ENCODE data around the gene DDX18. TPM values are rescaled to one million over a fixed set of nuclear protein-coding genes. Genes with fewer than 3 reads are reported as not detected.
"Not testable (repeated sequence)": the region's sequence is repeated elsewhere in the genome, so short reads cannot be mapped to it uniquely, and the experiment has no call there.

The DDX18 gene
- 10 to 100 TPM; 80.7 to 93.9 TPM for total RNA-seq

DNA sequence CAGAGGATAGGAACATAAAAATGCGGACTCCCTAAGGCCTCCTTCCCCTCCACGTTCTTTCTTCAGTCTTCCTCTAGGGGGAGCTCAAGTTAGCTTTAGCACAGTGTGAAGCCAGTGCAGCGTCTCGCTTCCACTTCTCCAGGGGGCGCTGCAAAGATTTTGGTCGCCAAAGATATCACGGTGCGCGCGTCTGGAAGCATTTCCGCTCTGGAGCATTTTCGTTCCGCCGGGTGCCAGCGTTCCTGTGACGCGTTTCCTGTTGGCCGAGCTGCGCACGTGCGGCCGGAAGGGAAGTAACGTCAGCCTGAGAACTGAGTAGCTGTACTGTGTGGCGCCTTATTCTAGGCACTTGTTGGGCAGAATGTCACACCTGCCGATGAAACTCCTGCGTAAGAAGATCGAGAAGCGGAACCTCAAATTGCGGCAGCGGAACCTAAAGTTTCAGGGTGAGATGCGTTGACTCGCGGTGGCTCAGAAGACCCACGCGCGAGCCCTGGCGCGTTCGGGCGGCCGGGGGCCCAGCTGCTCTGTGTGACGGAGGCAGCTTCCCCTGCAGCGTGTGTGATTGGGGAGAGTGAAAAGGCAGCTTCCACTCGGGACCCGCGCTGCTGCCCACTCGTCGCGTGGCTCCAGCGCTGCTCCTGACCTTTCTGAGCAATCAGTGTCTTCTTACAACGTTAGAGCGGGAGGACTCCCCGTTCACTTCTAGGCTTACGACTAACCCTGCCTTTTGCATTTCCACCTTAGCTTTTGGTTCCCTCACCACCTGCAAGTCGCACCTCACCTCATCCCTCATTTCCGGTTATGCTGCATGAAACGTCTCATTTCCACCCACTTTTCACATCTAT, at the start of gene DDX18:
DDX18 (plus strand) TSS at position 275 of the 848 bp plus-strand sequence; CDS start at position 362, 87 bp downstream.
- Mint-ChIP-seq H3K27me3 (no peaks in the 10 kb centered on the region), H3K9me3 (no peaks in the 10 kb centered on the region), H3K27ac (peak within 1 kb of the TSS; percentile 94), H3K36me3 (ENCODE audit: low read depth) (peaks cover 23% of the 10 kb centered on the region), H3K4me1 (peaks cover 41% of the 10 kb centered on the region), H3K4me3 (peak within 1 kb of the TSS; percentile 84)
- POLR2A ChIA-PET: interaction anchor here (0.7 to 1.2 kb wide), 3 partner anchors 20 to 202 kb away, joined by 3 to 5 read pairs (median 3); partner anchors contain the start of gene CCDC93
- peak; percentile 98 for DNase-seq
- CTCF ChIA-PET: interaction anchor here (0.7 to 3.1 kb wide), 32 partner anchors 10 to 369 kb away, joined by 3 to 62 read pairs (median 4); partner anchors contain the start of genes CCDC93 and INSIG2

DNA sequence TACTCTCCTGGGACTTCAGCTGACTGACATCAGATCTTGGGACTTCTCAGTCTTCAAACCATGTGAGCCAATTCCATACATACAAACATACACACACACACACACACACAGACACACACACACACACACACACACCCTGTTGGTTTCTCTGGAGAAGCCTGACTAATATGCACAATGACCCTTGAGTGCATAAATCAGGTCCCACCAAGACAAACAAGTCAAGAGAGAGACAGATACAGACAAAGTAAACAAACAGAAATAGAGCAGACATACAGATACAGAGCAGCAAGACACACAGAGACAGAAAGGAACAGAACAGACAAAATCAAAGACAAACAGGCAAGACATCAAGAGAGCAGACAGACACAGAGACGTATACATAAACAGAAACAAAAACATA, 43.8 kb upstream of the DDX18 start:
- no peaks in the 10 kb centered on the region for H3K4me1 Mint-ChIP-seq
- ChIA-PET CTCF (no interaction called here), POLR2A (no interaction called here)
- no peaks in the 10 kb centered on the region for H3K9me3 Mint-ChIP-seq
- no peaks in the 10 kb centered on the region for H3K36me3 Mint-ChIP-seq (ENCODE audit: low read depth)
- DNase-seq: no peak
- no peak overlapping the region for H3K4me3 Mint-ChIP-seq
- no peak overlapping the region for H3K27ac Mint-ChIP-seq
- peaks cover 2% of the 10 kb centered on the region for H3K27me3 Mint-ChIP-seq

DNA sequence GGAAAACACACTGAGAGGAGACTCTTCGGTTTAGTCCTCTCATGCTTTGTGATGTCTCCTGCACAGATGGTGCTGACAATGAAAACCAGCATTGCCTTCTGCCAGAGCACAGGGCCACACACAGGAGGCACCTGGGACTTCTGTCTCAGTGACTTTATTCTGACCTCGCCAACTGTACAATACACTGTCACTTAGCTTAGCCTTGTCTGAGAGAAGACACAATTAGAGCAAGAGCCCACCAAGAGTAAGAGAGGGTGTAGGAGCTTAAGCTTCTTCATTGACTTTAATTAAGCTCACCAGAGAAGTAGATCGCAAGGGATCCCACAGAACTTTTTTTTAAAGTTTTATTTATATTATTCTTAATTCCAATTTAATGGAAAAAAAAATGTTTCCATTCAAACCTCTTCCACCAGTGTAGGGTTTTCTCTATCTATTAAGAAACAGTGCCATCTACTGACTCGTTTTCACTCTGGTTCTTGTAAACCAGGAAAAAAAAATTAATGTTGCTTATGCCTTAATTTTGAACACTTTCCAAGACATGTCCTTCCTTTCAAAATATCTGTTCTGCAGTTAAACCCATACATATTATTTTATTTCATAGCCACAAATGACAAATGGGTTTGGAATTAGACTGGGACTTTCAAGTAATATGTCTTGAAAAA, 42.4 kb upstream of the DDX18 start:
- Mint-ChIP-seq H3K27ac (no peak overlapping the region), H3K9me3 (no peaks in the 10 kb centered on the region), H3K4me1 (no peaks in the 10 kb centered on the region), H3K27me3 (peaks cover 4% of the 10 kb centered on the region), H3K36me3 (ENCODE audit: low read depth) (no peaks in the 10 kb centered on the region), H3K4me3 (no peak overlapping the region)
- DNase-seq: no peak
- ChIA-PET POLR2A (no interaction called here), CTCF (no interaction called here)

GRCh38 chr2:117774716-117775115, 39.8 kb upstream of the DDX18 start:
- CTCF ChIA-PET: no interaction called here
- Mint-ChIP-seq H3K27me3 (peaks cover 4% of the 10 kb centered on the region), H3K4me3 (no peak overlapping the region), H3K9me3 (no peaks in the 10 kb centered on the region), H3K27ac (no peak overlapping the region), H3K4me1 (no peaks in the 10 kb centered on the region), H3K36me3 (ENCODE audit: low read depth) (no peaks in the 10 kb centered on the region)
- DNase-seq: no peak
- POLR2A ChIA-PET: no interaction called here

- no peak overlapping the region for H3K4me3 Mint-ChIP-seq
- H3K9me3 Mint-ChIP-seq: no peaks in the 10 kb centered on the region
- no peaks in the 10 kb centered on the region for H3K36me3 Mint-ChIP-seq (ENCODE audit: low read depth)
- H3K27ac Mint-ChIP-seq: no peak overlapping the region
- ChIA-PET CTCF (no interaction called here), POLR2A (no interaction called here)
- H3K27me3 Mint-ChIP-seq: peaks cover 4% of the 10 kb centered on the region
- no peaks in the 10 kb centered on the region for H3K4me1 Mint-ChIP-seq
- no peak for DNase-seq
Measured at GRCh38 chr2:117775703-117776219, 38.7 kb upstream of the DDX18 start.

DNA sequence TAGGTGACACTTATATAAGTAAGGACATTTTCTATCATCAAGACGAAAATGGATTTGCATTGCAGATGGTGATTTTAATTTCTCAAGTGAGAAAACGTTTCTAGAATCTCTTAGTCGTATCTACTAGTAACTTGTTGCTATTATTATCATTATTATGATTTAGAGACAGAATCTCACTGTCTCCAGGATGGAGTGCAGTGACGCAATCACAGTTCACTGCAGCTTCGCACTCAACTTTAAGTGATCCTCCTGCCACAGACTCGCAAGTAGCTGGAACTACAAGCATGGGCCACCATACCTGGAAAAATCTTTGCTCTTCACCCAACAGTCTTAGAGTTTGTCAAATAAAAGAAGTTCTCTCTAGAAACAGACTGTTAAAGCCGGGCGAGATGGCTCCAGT, 37.6 kb upstream of the DDX18 start:
- no peak overlapping the region for H3K4me3 Mint-ChIP-seq
- CTCF ChIA-PET: no interaction called here

DNA sequence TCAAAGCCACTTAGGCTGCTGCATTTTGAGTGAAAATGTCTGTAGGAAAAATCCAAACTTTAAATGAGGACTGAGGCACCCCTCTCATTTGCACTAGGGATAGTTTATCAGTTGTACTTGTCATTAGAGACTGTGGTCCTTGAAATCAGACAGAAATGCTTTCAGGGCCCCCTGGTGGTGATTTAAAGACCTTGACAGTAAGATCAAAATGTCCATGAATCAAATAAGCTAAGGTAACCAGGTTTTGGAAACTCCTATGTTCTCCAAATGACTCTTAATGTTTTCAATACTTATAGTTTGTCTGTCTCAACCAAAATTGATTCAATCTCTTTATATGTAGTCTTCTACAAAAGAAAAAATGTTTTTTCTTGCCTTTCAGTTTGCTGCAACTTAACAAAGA, 28.8 kb upstream of the DDX18 start:
- peaks cover 5% of the 10 kb centered on the region for H3K9me3 Mint-ChIP-seq
- H3K4me1 Mint-ChIP-seq: no peaks in the 10 kb centered on the region
- no peak overlapping the region for H3K27ac Mint-ChIP-seq
- H3K4me3 Mint-ChIP-seq: no peak overlapping the region
- peak; percentile 52 for DNase-seq
- ChIA-PET CTCF (interaction anchor here (0.6 kb wide), 1 partner anchor 147 kb away, joined by 3 read pairs; no protein-coding TSS in a partner anchor), POLR2A (no interaction called here)
- no peaks in the 10 kb centered on the region for H3K27me3 Mint-ChIP-seq
- no peaks in the 10 kb centered on the region for H3K36me3 Mint-ChIP-seq (ENCODE audit: low read depth)

More for the DNA sequence above, 37.6 kb upstream of the DDX18 start:
- DNase-seq: no peak
- POLR2A ChIA-PET: no interaction called here
- Mint-ChIP-seq H3K27ac (no peak overlapping the region), H3K27me3 (peaks cover 2% of the 10 kb centered on the region), H3K9me3 (no peaks in the 10 kb centered on the region), H3K4me1 (no peaks in the 10 kb centered on the region), H3K36me3 (ENCODE audit: low read depth) (no peaks in the 10 kb centered on the region)

- CTCF ChIA-PET: no interaction called here
- no peaks in the 10 kb centered on the region for H3K36me3 Mint-ChIP-seq (ENCODE audit: low read depth)
- POLR2A ChIA-PET: no interaction called here
Measured at GRCh38 chr2:117786520-117786919, 28.0 kb upstream of the DDX18 start.

DNA sequence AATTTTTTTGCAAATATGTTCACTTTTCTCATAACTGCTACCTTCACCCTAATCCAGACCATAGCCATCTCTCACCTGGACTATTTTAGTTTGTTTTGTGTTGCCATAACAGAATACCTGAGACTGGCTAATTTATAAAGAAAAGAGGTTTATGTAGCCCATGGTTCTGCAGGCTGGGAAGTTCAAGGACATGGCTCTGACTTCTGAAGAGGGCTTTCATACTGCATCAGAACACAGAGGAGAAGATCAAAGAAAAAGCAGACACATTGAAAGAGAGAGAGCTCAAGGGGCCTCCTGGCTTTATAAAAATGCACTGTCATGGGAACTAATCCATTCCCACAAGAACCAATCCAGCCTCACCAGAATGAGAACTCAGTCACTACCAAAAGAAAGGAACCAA, 25.0 kb upstream of the DDX18 start:
- ChIA-PET CTCF (interaction anchor here (0.7 kb wide), 1 partner anchor 25 kb away, joined by 4 read pairs; the partner anchor contains the start of gene DDX18), POLR2A (no interaction called here)
- H3K4me3 Mint-ChIP-seq: no peak overlapping the region
- no peaks in the 10 kb centered on the region for H3K4me1 Mint-ChIP-seq
- no peaks in the 10 kb centered on the region for H3K36me3 Mint-ChIP-seq (ENCODE audit: low read depth)
- H3K27me3 Mint-ChIP-seq: peaks cover 2% of the 10 kb centered on the region
- no peak for DNase-seq
- H3K9me3 Mint-ChIP-seq: peaks cover 5% of the 10 kb centered on the region
- no peak overlapping the region for H3K27ac Mint-ChIP-seq

More at GRCh38 chr2:117786520-117786919, 28.0 kb upstream of the DDX18 start:
- no peak overlapping the region for H3K4me3 Mint-ChIP-seq
- no peak overlapping the region for H3K27ac Mint-ChIP-seq
- peaks cover 5% of the 10 kb centered on the region for H3K9me3 Mint-ChIP-seq
- no peaks in the 10 kb centered on the region for H3K27me3 Mint-ChIP-seq
- DNase-seq: no peak
- no peaks in the 10 kb centered on the region for H3K4me1 Mint-ChIP-seq

- peaks cover 4% of the 10 kb centered on the region for H3K27me3 Mint-ChIP-seq
- no peaks in the 10 kb centered on the region for H3K36me3 Mint-ChIP-seq (ENCODE audit: low read depth)
- no peak overlapping the region for H3K27ac Mint-ChIP-seq
- ChIA-PET POLR2A (no interaction called here), CTCF (interaction anchor here (2.9 kb wide), 1 partner anchor 20 kb away, joined by 9 read pairs; the partner anchor contains the start of gene DDX18)
- no peaks in the 10 kb centered on the region for H3K4me1 Mint-ChIP-seq
- H3K9me3 Mint-ChIP-seq: peaks cover 4% of the 10 kb centered on the region
- H3K4me3 Mint-ChIP-seq: no peak overlapping the region
- DNase-seq: no peak
Measured at GRCh38 chr2:117794668-117795067, 19.8 kb upstream of the DDX18 start.

DNA sequence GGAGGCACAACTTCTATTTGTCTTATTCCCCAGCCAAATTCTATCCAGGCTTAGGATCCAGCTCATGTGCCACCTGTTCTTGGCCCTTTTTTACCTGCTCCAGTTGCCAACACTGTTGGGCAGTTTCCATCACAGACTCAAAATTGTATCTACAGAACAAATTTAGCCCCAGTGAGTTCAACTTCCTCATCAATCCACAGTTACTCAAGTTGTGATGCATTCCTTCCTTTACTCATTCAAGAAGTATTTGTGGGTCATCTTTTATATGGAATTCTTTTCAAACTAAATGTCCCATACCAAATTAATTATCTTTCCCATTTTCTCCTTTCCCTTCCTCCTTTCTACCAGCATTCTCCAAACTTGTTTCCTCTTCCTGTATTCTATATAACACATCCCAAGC, 12.7 kb upstream of the DDX18 start:
- peaks cover 9% of the 10 kb centered on the region for H3K27me3 Mint-ChIP-seq
- no peaks in the 10 kb centered on the region for H3K4me1 Mint-ChIP-seq
- POLR2A ChIA-PET: no interaction called here
- no peak overlapping the region for H3K4me3 Mint-ChIP-seq
- no peak for DNase-seq
- H3K9me3 Mint-ChIP-seq: no peaks in the 10 kb centered on the region
- CTCF ChIA-PET: interaction anchor here (2.1 kb wide), 1 partner anchor 13 kb away, joined by 9 read pairs; the partner anchor contains the start of gene DDX18
- no peak overlapping the region for H3K27ac Mint-ChIP-seq
- no peaks in the 10 kb centered on the region for H3K36me3 Mint-ChIP-seq (ENCODE audit: low read depth)

GRCh38 chr2:117803644-117804325, 10.7 kb upstream of the DDX18 start:
- CTCF ChIA-PET: interaction anchor here (0.6 to 1.1 kb wide), 2 partner anchors 199 to 226 kb away, joined by 3 to 4 read pairs; no protein-coding TSS in a partner anchor
- H3K27me3 Mint-ChIP-seq; POLR2A ChIA-PET; H3K36me3 Mint-ChIP-seq (ENCODE audit: low read depth); DNase-seq; H3K4me1 Mint-ChIP-seq; H3K9me3 Mint-ChIP-seq; H3K27ac Mint-ChIP-seq: not testable (repeated sequence)
- H3K4me3 Mint-ChIP-seq: peak overlapping the region; percentile 54
